ENCODE data around the gene SNX17.

- TF ChIP-seq CTCF (conservative IDR thresholded peaks at IDR 0.05 in 1 of 2, IDR thresholded peaks at IDR 0.05 in 1 of 2; ENCODE audit: low read depth in 1 of 2, low read length in 2 of 2) (no peak), EZH2 (IDR thresholded peaks at IDR 0.05; ENCODE audit: low read length, missing control alignments) (no peak)
Measured at GRCh38 chr2:27422958-27423357, 52.5 kb downstream of the SNX17 start.
